ENCODE data around the gene SPRN.
"Not testable (repeated sequence)": the region's sequence is repeated elsewhere in the genome, so short reads cannot be mapped to it uniquely, and the experiment has no call there.

Gene SPRN

DNA sequence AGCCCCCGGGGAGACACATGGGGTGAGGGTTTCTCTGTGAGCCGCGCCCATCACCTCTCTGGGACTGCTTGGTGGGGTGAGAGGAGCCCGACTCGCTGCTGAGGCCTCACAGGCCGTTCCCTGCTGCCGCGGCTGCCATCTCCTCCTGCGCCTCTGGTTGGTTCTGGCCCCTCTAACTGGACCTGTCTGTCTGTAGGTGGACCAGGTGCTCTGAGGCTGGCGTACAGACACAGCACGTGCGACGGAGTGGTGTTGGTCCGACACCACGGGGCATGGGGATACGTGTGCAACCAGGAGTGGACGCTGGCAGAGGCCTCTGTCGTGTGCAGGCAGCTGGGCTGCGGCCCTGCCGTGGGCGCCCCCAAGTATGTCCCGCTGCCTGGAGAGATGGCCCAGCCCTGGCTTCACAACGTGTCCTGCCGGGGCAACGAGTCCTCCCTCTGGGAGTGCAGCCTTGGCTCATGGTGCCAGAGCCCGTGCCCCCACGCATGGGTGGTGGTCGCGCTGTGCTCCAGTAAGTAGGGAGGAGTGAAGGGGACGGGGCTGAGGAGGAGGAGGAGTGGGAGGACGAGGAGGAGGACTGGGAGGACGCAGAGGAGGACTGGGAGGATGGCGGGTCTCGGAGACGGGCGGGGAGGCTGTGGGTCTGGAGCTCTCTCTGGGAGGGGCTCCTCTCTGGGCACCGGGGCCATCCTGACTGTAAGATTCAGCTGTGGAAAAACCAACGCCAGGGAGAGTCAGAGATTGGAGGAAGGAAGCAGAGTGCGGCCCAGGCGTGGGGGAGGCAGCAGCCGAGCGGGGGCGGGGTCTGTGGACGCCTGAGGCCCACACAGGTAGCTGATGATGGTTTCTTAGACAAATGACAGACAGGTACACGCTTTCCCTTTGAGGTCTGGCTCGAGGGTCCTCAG lies 31.9 kb upstream of the SPRN start:
- no peak for DNase-seq

GRCh38 chr10:133455611-133456031 lies 31.2 kb upstream of the SPRN start:
- DNase-seq, result no peak

- DNase-seq, result no peak
Measured at GRCh38 chr10:133455196-133455595, 30.8 kb upstream of the SPRN start.

DNA sequence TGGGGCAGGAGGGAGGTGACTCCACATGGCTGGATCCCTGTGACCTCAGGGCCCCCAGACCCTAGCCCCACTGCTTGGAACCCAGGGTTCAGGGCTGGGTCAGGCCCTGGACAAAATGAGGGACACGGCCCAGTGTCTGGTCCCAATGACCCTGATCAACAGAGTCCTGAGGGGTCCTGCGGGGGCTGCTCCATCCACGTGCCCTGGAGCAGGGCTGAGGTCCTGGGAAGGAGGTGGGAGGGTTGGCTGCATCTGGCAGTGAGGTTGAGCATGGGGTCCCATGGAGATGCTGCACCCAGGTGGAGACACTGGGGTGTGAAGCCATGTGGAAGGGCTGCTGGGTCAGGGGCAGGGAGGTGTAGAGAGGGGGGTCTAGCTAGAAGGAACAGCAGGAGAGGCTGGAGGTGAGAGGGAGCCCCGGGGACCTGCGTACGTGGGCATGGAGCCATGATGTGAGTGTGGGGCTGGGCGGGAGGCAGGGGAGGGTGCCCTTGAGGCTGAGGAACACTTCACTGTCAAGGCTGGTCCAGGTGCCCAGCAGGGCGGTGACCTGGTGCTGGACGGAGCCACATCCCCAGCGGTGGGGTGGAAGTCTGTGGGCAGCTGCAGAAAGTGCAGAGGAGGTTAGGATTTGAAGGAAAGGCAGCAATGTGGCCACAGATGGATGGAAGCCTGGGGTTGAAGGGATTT lies 29.9 kb upstream of the SPRN start:
- DNase-seq, result no peak

- DNase-seq, result no peak
Measured at GRCh38 chr10:133453516-133454203, 29.2 kb upstream of the SPRN start, which contains the start of gene SCART1. SCART1 (plus strand) TSS chr10:133453945; CDS start chr10:133453998, 53 bp downstream.

GRCh38 chr10:133452453-133452852 lies 28.0 kb upstream of the SPRN start:
- DNase-seq, result no peak

DNA sequence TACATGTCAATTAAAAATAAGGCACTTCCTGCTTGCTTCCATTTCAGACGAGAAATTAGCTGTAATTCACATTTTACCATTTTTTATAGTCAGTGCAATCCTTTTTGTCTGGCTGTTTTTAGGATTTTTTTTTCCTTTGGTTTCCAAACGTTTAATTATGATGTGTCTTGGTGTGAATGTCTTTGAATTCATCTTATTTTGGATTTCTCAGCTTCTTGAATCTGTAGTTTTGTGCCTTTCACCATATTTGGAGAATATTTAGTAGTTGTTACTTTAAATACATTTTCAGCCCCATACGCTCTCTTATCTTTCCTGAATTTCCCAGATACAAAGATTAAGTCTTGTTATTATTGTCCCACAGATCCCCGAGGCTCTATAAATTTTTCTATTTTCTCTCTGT lies 26.9 kb upstream of the SPRN start:
- DNase-seq, result no peak

- no peak for DNase-seq
Measured at GRCh38 chr10:133448120-133448519, 23.7 kb upstream of the SPRN start.

- no peak for DNase-seq
Measured at GRCh38 chr10:133446979-133447378, 22.6 kb upstream of the SPRN start.

GRCh38 chr10:133445751-133446708 lies 21.6 kb upstream of the SPRN start:
- no peak for DNase-seq

- DNase-seq, result no peak
Measured at GRCh38 chr10:133445268-133445732, 20.9 kb upstream of the SPRN start.

- no peak for DNase-seq
Measured at GRCh38 chr10:133444342-133445267, 20.2 kb upstream of the SPRN start.

DNA sequence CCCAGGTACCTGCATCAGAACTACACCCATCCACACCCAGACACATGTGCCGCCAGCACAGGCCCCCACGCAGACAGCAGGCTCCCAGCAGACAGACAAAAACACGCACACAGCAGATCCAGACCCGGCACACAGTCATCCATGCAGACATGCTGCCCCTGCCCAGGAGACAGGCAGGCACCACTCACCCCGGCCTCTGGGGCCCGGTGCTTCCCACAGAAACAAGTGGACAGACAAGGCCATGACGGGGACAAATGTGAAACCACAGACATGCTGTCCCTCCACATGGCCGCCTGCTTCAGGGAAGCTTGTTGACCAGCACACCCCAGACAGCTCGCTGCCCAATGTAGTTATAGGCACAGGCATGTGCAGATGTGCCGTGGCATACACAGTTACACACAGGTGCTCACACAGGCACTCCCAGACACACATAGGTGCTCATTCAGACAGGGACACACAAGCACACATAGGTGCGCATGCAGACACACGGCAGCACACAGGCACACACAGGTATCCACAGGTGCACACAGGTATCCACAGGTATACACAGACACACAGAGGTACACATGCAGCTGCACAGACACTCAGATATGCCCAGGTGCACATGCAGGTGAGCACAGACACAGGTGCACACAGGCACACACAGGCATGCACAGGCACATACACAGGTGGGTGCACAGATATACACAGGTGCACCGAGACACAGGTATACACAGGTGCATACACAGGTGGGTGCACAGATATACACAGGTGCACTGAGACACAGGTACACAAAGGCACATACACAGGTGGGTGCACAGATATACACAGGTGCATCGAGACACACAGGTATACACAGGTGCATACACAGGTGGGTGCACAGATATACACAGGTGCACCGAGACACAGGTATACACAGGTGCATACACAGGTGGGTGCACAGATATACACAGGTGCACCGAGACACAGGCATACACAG lies 18.8 kb upstream of the SPRN start:
- DNase-seq, result no peak

GRCh38 chr10:133442191-133442966 lies 18.0 kb upstream of the SPRN start:
- no peak for DNase-seq

DNA sequence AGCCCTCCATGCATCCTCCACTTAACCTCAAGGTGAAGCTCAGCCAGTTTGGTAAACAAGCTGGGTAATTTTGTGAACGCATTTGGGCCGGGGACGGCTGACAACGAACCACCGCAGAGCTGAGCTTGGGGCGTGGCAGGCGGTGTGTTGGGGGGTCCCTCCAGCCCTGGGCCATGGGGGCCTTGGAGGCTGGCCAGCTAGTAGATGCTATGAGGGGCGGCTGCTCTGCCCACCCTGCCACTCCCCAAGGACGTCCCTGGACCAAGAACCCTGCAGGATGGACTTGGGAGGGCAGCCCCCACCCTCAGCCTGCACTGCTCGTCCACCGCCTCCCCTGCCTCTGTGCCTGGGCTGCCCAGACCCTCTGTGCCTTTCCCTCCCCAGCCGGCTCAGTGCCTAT lies 17.4 kb upstream of the SPRN start:
- no peak for DNase-seq

- DNase-seq, result not testable (repeated sequence)
Measured at GRCh38 chr10:133441356-133441755, 16.9 kb upstream of the SPRN start.

- DNase-seq, result no peak
Measured at GRCh38 chr10:133440633-133441285, 16.3 kb upstream of the SPRN start.

Data from NCI-H2107 (cell line).